KMS-11 (cell line): ENCODE data around the gene MRPS2.

ENCODE experiments used
- H2AFZ ChIP-seq: fragments of 200-600 bp; sonication (generic); 2 replicates; pipeline ENCODE4 v1.6.1; 2016; ENCODE audit warnings: antibody characterized with exemption, mixed run types, low read depth
- H3K27ac ChIP-seq: fragments of 200-600 bp; sonication (generic); 2 replicates; pipeline ENCODE4 v1.6.1; 2016; ENCODE audit warnings: mild to moderate bottlenecking, mixed run types
- H3K27me3 ChIP-seq: fragments of 200-600 bp; sonication (generic); 2 replicates; pipeline ENCODE4 v1.6.1; 2017; ENCODE audit warnings: mild to moderate bottlenecking, low read depth, mixed run types, moderate library complexity; ENCODE audit not compliant: insufficient read depth
- H3K36me3 ChIP-seq: fragments of 200-600 bp; sonication (generic); 2 replicates; pipeline ENCODE4 v1.6.1; 2017; ENCODE audit warnings: mild to moderate bottlenecking, mixed run types; ENCODE audit not compliant: insufficient read depth
- H3K4me1 ChIP-seq: fragments of 200-600 bp; sonication (generic); 2 replicates; pipeline ENCODE4 v1.6.1; 2016; ENCODE audit warnings: mild to moderate bottlenecking, low read depth, mixed run types; ENCODE audit not compliant: poor library complexity, severe bottlenecking
- H3K4me2 ChIP-seq: fragments of 200-600 bp; sonication (generic); 2 replicates; pipeline ENCODE4 v1.7.0; 2016; ENCODE audit warnings: mild to moderate bottlenecking, mixed run types
- H3K4me3 ChIP-seq: fragments of 200-600 bp; sonication (generic); IDR thresholded peaks from 2 replicates; pipeline ENCODE4 v1.6.1; 2017; ENCODE audit warnings: low read depth, low read length, mixed read lengths; ENCODE audit not compliant: insufficient read depth
- H3K79me2 ChIP-seq: fragments of 200-600 bp; sonication (generic); 2 replicates; pipeline ENCODE4 v1.6.1; 2016; ENCODE audit warnings: low read depth, mixed run types; ENCODE audit not compliant: insufficient read depth
- H3K9ac ChIP-seq: fragments of 200-600 bp; sonication (generic); 2 replicates; pipeline ENCODE4 v1.6.1; 2016; ENCODE audit warnings: mild to moderate bottlenecking, mixed run types
- H4K20me1 ChIP-seq: fragments of 200-600 bp; sonication (generic); 2 replicates; pipeline ENCODE4 v1.6.1; 2016; ENCODE audit warnings: mild to moderate bottlenecking, mixed run types; ENCODE audit not compliant: insufficient read depth
- CTCF ChIP-seq: fragments of 200-600 bp; sonication (generic); conservative IDR thresholded peaks from 2 replicates; pipeline ENCODE4 v1.6.1; 2017; ENCODE audit warnings: low read depth, mild to moderate bottlenecking, antibody characterized with exemption, low read length, moderate library complexity, mixed read lengths

MRPS2 gene

GRCh38 chr9:135522931-135523330 is 22.4 kb downstream of the MRPS2 start:
- Histone ChIP-seq H4K20me1 (no peaks in the 10 kb centered on the region), H2AFZ (no peak overlapping the region), H3K27me3 (peaks cover 56% of the 10 kb centered on the region), H3K4me3 (no peak overlapping the region), H3K4me2 (no peak overlapping the region), H3K27ac (no peak overlapping the region), H3K79me2 (no peaks in the 10 kb centered on the region), H3K9ac (no peak overlapping the region), H3K36me3 (no peaks in the 10 kb centered on the region), H3K4me1 (no peaks in the 10 kb centered on the region)
- no peak for TF ChIP-seq CTCF

- H3K79me2 ChIP-seq = no peaks in the 10 kb centered on the region
- no peaks in the 10 kb centered on the region for H3K36me3 ChIP-seq
- H3K27ac ChIP-seq = no peak overlapping the region
- no peak overlapping the region for H3K9ac ChIP-seq
- H3K4me3 ChIP-seq = no peak overlapping the region
- H3K4me1 ChIP-seq = no peaks in the 10 kb centered on the region
- no peaks in the 10 kb centered on the region for H4K20me1 ChIP-seq
- peaks cover 53% of the 10 kb centered on the region for H3K27me3 ChIP-seq
- no peak overlapping the region for H3K4me2 ChIP-seq
- no peak overlapping the region for H2AFZ ChIP-seq
- TF ChIP-seq CTCF = no peak
Observed at GRCh38 chr9:135523521-135524129, 23.1 kb downstream of the MRPS2 start.

GRCh38 chr9:135524130-135524861 is 23.8 kb downstream of the MRPS2 start:
- Histone ChIP-seq H3K27ac (no peak overlapping the region), H3K9ac (no peak overlapping the region), H4K20me1 (no peaks in the 10 kb centered on the region), H3K4me2 (no peak overlapping the region), H3K27me3 (peaks cover 53% of the 10 kb centered on the region), H3K79me2 (no peaks in the 10 kb centered on the region), H3K4me3 (no peak overlapping the region), H2AFZ (no peak overlapping the region), H3K4me1 (no peaks in the 10 kb centered on the region), H3K36me3 (no peaks in the 10 kb centered on the region)
- TF ChIP-seq CTCF = no peak

GRCh38 chr9:135525241-135526088 is 25.0 kb downstream of the MRPS2 start:
- TF ChIP-seq CTCF = no peak
- H3K9ac ChIP-seq = no peak overlapping the region
- H3K27me3 ChIP-seq = peaks cover 53% of the 10 kb centered on the region
- H3K4me1 ChIP-seq = no peaks in the 10 kb centered on the region
- H3K36me3 ChIP-seq = no peaks in the 10 kb centered on the region
- no peak overlapping the region for H2AFZ ChIP-seq
- H3K27ac ChIP-seq = no peak overlapping the region
- no peaks in the 10 kb centered on the region for H4K20me1 ChIP-seq
- H3K4me2 ChIP-seq = no peak overlapping the region
- H3K4me3 ChIP-seq = no peak overlapping the region
- no peaks in the 10 kb centered on the region for H3K79me2 ChIP-seq
